ENCODE results near the gene PLA2G3.
A peak's percentile ranks its signal among the peaks of the same experiment; 100 is the strongest.
"Not testable (repeated sequence)": the region's sequence is repeated elsewhere in the genome, so short reads cannot be mapped to it uniquely, and the experiment has no call there.

The PLA2G3 gene

GRCh38 chr22:31122532-31123291, 17.6 kb downstream of the PLA2G3 start, which contains the start of gene INPP5J:
Gene INPP5J (plus strand): TSS chr22:31122966. CDS start chr22:31123015, 49 bp downstream.
- no peak for DNase-seq (ENCODE audit: low read depth)

GRCh38 chr22:31122196-31122531, 18.1 kb downstream of the PLA2G3 start:
- no peak for DNase-seq (ENCODE audit: low read depth)

- no peak for DNase-seq (ENCODE audit: low read depth)
These were observed 18.9 kb downstream of the PLA2G3 start for GRCh38 chr22:31121403-31121802.

- DNase-seq (ENCODE audit: low read depth) = no peak
These were observed 19.7 kb downstream of the PLA2G3 start for GRCh38 chr22:31120642-31121041.

- DNase-seq (ENCODE audit: low read depth) = no peak
These were observed 20.1 kb downstream of the PLA2G3 start for GRCh38 chr22:31120230-31120629.

- DNase-seq (ENCODE audit: low read depth) = no peak
These were observed 21.1 kb downstream of the PLA2G3 start for GRCh38 chr22:31119026-31119717.

- DNase-seq (ENCODE audit: low read depth) = no peak
These were observed 22.1 kb downstream of the PLA2G3 start for GRCh38 chr22:31118046-31118820.

GRCh38 chr22:31112547-31113091, 27.7 kb downstream of the PLA2G3 start:
- DNase-seq (ENCODE audit: low read depth) = not testable (repeated sequence)

- no peak for DNase-seq (ENCODE audit: low read depth)
These were observed 32.5 kb downstream of the PLA2G3 start for GRCh38 chr22:31107894-31108218.

- peak; percentile 79 for DNase-seq (ENCODE audit: low read depth)
These were observed 33.0 kb downstream of the PLA2G3 start, which contains the start of gene SELENOM for GRCh38 chr22:31107178-31107893. Gene SELENOM (minus strand): TSS chr22:31107568. CDS start chr22:31107505, 63 bp downstream.

GRCh38 chr22:31106731-31107177, 33.6 kb downstream of the PLA2G3 start:
- DNase-seq (ENCODE audit: low read depth) = no peak

GRCh38 chr22:31106001-31106571, 34.2 kb downstream of the PLA2G3 start:
- no peak for DNase-seq (ENCODE audit: low read depth)

- DNase-seq (ENCODE audit: low read depth) = no peak
These were observed 34.9 kb downstream of the PLA2G3 start for GRCh38 chr22:31105282-31105929.

- DNase-seq (ENCODE audit: low read depth) = no peak
These were observed 35.4 kb downstream of the PLA2G3 start for GRCh38 chr22:31104869-31105268.

- no peak for DNase-seq (ENCODE audit: low read depth)
These were observed 36.2 kb downstream of the PLA2G3 start for GRCh38 chr22:31103899-31104694.

- DNase-seq (ENCODE audit: low read depth) = no peak
These were observed 37.2 kb downstream of the PLA2G3 start for GRCh38 chr22:31103111-31103510.

GRCh38 chr22:31102441-31103081, 37.7 kb downstream of the PLA2G3 start:
- no peak for DNase-seq (ENCODE audit: low read depth)

GRCh38 chr22:31100762-31101525, 39.4 kb downstream of the PLA2G3 start:
- no peak for DNase-seq (ENCODE audit: low read depth)

Measured in stimulated activated CD4-positive, alpha-beta T cell treated with anti-CD3 and anti-CD28 coated beads, Interleukin-2, amount 100 ng/mL, for 4 hours (primary cell).